Activated CD4-positive, alpha-beta T cell treated with anti-CD3 and anti-CD28 coated beads, Interleukin-2, amount 50 U/mL, for 16 hours (primary cell): ENCODE results near the gene RASEF.
"Not testable (repeated sequence)": the region's sequence is repeated elsewhere in the genome, so short reads cannot be mapped to it uniquely, and the experiment has no call there.

Source experiments
- DNase-seq: peaks from one replicate; pipeline ENCODE4 v3.0.0-alpha.2; 2020

Gene RASEF

DNA sequence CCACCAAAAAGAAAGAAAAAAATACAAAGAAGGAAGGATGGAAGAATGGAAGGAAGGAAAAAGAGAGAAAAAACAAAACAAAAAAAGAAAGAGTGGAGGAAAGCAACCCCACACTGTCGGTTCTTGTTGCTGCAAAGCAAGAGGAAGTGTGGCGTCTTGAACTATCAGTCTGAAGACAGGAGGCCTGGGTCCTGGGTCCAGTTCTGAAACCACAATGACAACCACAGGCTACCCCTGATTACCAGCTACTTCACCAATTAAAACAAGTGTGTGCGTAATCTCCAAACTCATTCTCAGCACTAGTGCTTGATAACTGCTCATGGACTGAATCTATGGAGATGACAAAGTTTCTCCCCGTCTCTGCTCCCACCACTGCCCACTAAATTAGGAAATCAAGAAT is 93.7 kb downstream of the RASEF start:
- DNase-seq, result no peak

DNA sequence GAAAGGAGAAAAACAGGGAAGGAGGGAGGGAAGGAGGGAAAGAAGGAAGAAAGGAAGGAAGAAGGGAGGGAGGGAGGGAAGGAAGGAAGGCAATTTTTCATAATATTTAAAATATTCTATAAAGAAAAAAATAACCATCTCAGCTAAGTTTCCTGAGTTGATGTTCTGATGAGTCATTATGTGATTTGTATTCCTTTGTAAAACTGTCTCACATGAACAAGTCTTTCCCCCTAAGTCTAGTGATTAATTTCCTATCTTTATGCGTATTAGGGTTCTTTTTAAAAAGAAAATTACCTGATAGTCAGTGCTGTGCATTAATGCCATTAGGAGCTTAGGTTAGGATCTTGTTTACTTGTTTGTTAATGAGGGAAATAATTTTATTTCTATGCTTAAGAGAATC is 94.1 kb downstream of the RASEF start:
- DNase-seq, result no peak

DNA sequence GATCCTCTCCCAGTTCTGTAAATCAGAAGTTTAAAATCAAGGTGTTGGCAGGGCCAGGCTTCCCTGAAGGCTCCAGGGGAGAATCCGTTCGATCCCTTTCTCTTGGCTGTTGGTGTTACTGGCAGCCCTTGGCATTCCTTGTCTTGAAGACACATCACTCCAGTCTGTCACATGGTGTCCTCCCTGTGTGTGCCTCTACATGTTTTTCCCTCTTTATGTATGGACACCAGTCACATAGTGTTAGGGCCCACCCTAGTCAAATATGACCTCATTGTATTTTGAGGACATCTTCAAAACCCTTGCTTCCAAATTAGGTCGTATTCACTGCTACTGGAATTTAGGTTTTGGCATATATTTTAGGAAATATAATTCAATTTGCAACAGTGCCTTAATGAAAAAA is 94.6 kb downstream of the RASEF start:
- DNase-seq, result no peak

- DNase-seq, result peak; percentile 64
Measured at GRCh38 chr9:82961504-82962125, 101.3 kb downstream of the RASEF start.

DNA sequence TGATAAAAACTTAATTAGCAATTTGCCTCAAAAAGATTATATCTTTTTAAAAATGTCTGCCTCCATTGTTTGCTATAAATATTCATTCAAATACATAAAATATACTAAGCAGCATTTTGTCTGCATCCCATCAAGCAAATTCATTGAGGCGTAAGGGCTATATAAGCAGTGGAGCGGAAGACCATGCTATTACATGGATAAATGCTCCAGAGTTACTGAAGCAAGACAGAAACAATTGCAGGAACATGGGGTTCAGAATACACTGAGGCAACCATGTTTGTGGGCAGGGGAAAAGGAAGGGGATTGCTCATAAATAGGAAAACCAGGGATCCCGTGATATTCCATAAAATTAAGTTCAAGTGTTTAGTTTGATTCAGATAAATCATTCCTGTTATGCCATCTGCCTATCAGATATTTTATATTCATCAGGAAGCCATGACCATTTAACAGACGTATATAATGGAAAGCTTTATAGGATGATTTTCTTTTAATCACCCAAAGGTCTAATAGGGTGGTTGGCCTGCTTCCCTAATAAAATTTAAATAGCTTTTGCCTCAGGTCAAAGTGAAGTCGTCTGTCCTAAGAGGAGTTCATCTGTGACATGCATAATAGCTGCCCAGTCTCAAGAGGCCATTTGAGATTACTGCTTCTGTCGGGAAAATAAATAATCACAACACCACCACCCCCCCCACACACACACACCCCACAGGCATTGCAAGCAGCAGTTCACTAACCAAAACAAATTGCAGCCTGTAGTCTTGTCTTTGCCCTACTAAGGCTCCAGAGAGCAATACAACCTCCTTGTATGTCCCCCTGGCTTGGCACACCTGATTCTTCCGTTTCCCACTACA is 105.2 kb downstream of the RASEF start:
- no peak for DNase-seq

DNA sequence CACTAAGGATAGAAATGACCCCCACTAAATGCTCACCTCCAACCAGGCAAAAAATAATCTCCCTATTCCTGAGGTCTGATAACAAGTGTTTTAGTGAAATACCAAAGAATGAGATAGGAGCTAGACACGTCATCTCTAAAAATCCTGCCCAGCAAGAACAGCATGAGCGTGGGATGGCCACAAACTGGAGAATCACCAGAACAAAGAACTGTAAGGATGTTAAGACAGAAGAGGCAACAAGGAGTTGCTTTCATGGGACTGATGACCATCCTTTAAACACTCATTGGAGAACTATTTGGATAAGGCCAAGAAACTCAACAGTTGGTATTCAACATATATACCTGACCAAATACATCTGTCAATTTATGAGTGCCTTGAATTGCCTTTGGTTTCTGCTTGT is 113.7 kb downstream of the RASEF start:
- DNase-seq, result no peak

DNA sequence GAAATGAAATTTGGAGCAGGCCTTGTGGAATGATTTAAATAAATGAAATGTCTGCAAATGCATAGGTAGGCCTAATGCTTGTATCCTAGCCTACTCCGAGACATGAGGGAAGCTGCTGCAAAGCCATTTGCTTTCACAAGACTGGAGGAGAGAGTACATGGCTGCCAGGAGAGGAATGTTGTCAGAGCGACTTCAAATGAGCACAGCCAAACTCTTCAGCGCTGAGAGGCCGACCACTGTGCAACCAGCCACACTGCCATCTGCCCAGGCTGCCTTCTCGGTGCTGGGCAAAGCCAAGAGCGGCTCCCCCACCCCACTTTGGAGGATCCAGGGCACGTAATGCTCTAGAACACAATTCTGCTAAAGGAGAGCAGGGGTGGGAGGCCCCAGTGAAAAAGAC is 122.6 kb downstream of the RASEF start:
- DNase-seq, result no peak

GRCh38 chr9:82939451-82939850 is 123.5 kb downstream of the RASEF start:
- DNase-seq, result no peak

DNA sequence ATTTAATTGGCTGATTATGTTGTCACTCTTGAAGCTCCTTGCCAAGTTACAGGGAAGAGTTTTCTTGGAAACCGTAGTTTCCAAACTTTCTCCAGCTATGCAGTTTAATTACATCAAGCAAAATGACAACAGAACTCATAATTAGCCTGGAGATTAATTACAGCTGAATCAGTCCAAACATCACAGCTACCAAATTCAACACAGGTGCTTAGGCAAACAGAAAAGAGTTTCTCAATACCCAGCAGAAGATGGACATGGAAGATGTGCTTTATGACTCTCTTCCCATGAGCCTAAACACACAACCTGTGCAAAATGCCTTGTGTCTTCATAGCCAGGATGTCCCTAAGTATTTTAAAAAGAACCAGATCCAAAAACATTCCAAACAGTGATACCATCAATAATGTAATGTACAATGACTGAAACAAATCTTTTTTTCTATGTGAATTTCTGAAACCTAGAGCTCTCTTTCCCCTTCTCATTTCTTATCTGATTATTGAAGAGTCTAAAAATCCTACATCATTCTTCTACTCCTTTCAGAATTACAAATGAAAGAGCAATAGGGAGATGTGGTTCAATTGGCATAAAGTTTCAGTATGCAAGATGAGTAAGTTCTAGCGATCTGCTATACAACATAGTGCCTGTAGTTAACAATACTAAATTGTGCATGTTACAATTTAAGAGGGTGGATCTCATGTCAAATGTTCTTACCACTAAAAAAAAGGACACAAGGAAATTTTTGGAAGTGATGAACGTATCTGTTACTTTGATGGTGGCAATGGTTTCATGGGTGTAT is 124.3 kb downstream of the RASEF start:
- DNase-seq, result no peak

- DNase-seq, result not testable (repeated sequence)
Measured at GRCh38 chr9:82936561-82936960, 126.4 kb downstream of the RASEF start.

- no peak for DNase-seq
Measured at GRCh38 chr9:82934949-82935348, 128.0 kb downstream of the RASEF start.

- not testable (repeated sequence) for DNase-seq
Measured at GRCh38 chr9:82934025-82934424, 128.9 kb downstream of the RASEF start.

- no peak for DNase-seq
Measured at GRCh38 chr9:82930116-82930515, 132.8 kb downstream of the RASEF start.
